Measurements from ENCODE around the gene FUT3. TPM values are rescaled to one million over a fixed set of nuclear protein-coding genes. Genes with fewer than 3 reads are reported as not detected.

FUT3 gene
- total RNA-seq, 2 donors from 2014 or later, result not detected

DNA sequence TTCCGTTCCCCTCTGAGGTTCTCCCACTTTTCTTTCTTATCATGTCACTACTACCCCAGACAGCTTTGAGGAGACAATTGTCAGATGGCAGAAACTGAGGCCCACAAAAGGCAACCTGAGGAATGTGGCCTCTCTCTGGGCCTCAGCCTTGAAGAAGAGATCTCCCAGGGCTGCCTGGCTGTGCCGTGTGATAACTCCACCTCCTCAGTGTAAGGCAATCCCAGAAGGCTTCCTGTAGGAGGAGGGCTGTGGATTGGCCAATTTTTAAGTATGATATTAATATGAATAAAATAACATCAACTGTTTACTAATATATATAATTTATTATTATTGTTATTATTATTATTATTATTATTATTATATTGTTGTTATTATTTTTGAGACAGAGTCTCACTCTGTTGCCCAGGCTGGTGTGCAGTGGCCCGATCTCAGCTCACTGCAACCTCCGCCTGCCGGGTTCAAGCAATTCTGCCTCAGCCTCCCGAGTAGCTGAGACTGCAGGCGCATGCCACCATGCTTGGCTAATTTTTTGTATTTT lies 55.8 kb downstream of the FUT3 start:
- no peak overlapping the region for H3K4me3 ChIP-seq
- no peaks in the 10 kb centered on the region for H3K9me3 ChIP-seq
- no peaks in the 10 kb centered on the region for H3K36me3 ChIP-seq
- no peak overlapping the region for H3K27ac ChIP-seq
- TF ChIP-seq, protein P1, sequence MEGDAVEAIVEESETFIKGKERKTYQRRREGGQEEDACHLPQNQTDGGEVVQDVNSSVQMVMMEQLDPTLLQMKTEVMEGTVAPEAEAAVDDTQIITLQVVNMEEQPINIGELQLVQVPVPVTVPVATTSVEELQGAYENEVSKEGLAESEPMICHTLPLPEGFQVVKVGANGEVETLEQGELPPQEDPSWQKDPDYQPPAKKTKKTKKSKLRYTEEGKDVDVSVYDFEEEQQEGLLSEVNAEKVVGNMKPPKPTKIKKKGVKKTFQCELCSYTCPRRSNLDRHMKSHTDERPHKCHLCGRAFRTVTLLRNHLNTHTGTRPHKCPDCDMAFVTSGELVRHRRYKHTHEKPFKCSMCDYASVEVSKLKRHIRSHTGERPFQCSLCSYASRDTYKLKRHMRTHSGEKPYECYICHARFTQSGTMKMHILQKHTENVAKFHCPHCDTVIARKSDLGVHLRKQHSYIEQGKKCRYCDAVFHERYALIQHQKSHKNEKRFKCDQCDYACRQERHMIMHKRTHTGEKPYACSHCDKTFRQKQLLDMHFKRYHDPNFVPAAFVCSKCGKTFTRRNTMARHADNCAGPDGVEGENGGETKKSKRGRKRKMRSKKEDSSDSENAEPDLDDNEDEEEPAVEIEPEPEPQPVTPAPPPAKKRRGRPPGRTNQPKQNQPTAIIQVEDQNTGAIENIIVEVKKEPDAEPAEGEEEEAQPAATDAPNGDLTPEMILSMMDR (IDR thresholded peaks at IDR 0.05), result no peak
- DNase-seq (ENCODE audit: low spot score), result no peak
- peaks cover 0 to 19% of the 10 kb centered on the region in 2 donors for H3K4me1 ChIP-seq
- H3K27me3 ChIP-seq, result no peaks in the 10 kb centered on the region

DNA sequence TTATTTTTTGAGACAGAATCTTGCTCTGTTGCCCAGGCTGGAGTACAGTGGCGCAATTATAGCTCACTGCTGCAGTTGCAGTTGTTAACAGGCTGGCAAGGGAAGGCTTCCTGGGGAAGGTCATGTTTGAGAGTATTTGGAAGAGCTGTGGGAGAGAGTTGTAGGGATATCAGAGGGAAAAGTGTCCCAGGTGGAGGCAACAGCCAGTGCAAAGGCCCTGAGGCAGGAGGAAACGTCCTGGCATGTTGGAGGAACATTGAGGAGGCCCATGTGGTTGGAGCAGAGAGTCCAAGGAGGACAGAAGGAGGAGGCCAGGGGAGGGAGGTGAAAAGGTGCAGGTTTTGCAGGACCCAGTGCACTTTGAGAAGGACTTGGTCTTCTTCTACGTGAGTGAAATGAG lies 58.1 kb downstream of the FUT3 start:
- Histone ChIP-seq H3K4me3 (no peak overlapping the region), H3K4me1 (peaks cover 0 to 7% of the 10 kb centered on the region in 2 donors), H3K9me3 (no peaks in the 10 kb centered on the region), H3K27me3 (no peaks in the 10 kb centered on the region), H3K36me3 (peaks cover 20% of the 10 kb centered on the region), H3K27ac (no peak overlapping the region)
- TF ChIP-seq, protein P1 (IDR thresholded peaks at IDR 0.05), result no peak
- no peak for DNase-seq (ENCODE audit: low spot score)

Other genes starting within 250 kb of the FUT3 start
- 10 to 100 TPM; 16.1 to 26.6 TPM for gene SAFB2, start 228.7 kb downstream of the FUT3 start, total RNA-seq
- 10 to 100 TPM; 31.9 to 32.7 TPM for gene SAFB, start 228.4 kb downstream of the FUT3 start, total RNA-seq
- gene MICOS13, start 170.9 kb downstream of the FUT3 start, total RNA-seq, result 10 to 100 TPM; 87.7 to 98.8 TPM
- 10 to 100 TPM; 10.3 to 12.6 TPM for gene HSD11B1L, start 170.4 kb downstream of the FUT3 start, total RNA-seq
- gene RPL36, start 161.2 kb downstream of the FUT3 start, total RNA-seq, result 100 to 1,000 TPM; 222 to 483 TPM
- gene LONP1, start 131.3 kb downstream of the FUT3 start, total RNA-seq, result 10 to 100 TPM; 65.0 to 65.4 TPM
- not detected for gene CATSPERD, start 130.8 kb downstream of the FUT3 start, total RNA-seq
- gene PRR22, start 66.7 kb downstream of the FUT3 start, total RNA-seq, result under 1 TPM; 0.67 to 0.83 TPM
- gene DUS3L, start 60.3 kb downstream of the FUT3 start, total RNA-seq, result 10 to 100 TPM; 12.1 to 24.8 TPM
- gene NRTN, start 46.4 kb downstream of the FUT3 start, total RNA-seq, result 10 to 100 TPM; 20.9 to 33.7 TPM
- not detected for gene FUT6, start 11.7 kb downstream of the FUT3 start, total RNA-seq
- gene FUT5, start 19.1 kb upstream of the FUT3 start, total RNA-seq, result not detected
- 100 to 1,000 TPM; 368 to 648 TPM for gene NDUFA11, start 52.3 kb upstream of the FUT3 start, total RNA-seq
- gene VMAC, start 53.4 kb upstream of the FUT3 start, total RNA-seq, result 1 to 10 TPM; 2.6 to 4.1 TPM
- 1 to 10 TPM; 4.5 to 7.3 TPM for gene CAPS, start 62.8 kb upstream of the FUT3 start, total RNA-seq
- 10 to 100 TPM; 53.6 to 54.7 TPM for gene RANBP3, start 126.7 kb upstream of the FUT3 start, total RNA-seq